CD4-positive, alpha-beta T cell treated with Interleukin-6 at 100 ng/mL for 8 hours (primary cell): ENCODE measurements around the gene C9orf50.
A peak's percentile ranks its signal among the peaks of the same experiment; 100 is the strongest.

Experiments
- DNase-seq: peaks from one replicate; pipeline ENCODE4 v3.0.0-alpha.2; 2020; ENCODE audit warnings: mixed read lengths, low spot score

C9orf50 gene

GRCh38 chr9:129591916-129592315 is 29.0 kb downstream of the C9orf50 start:
- DNase-seq = no peak

GRCh38 chr9:129590466-129590865 is 30.4 kb downstream of the C9orf50 start:
- DNase-seq = no peak

GRCh38 chr9:129587487-129588262 is 33.2 kb downstream of the C9orf50 start:
- DNase-seq = no peak

- DNase-seq = peak; percentile 36
Measured at GRCh38 chr9:129586685-129587084, 34.2 kb downstream of the C9orf50 start.

GRCh38 chr9:129586245-129586644 is 34.7 kb downstream of the C9orf50 start:
- DNase-seq = peak; percentile 11

- no peak for DNase-seq
Measured at GRCh38 chr9:129585352-129585751, 35.5 kb downstream of the C9orf50 start.

GRCh38 chr9:129584136-129584535 is 36.8 kb downstream of the C9orf50 start:
- peak; percentile 67 for DNase-seq

GRCh38 chr9:129583308-129584038 is 37.4 kb downstream of the C9orf50 start:
- no peak for DNase-seq

GRCh38 chr9:129582855-129583254 is 38.0 kb downstream of the C9orf50 start:
- DNase-seq = no peak

GRCh38 chr9:129581505-129582189 is 39.3 kb downstream of the C9orf50 start:
- DNase-seq = no peak

- no peak for DNase-seq
Measured at GRCh38 chr9:129580211-129580915, 40.5 kb downstream of the C9orf50 start.

GRCh38 chr9:129579294-129579693 is 41.6 kb downstream of the C9orf50 start:
- DNase-seq = no peak

GRCh38 chr9:129576546-129577543 is 44.1 kb downstream of the C9orf50 start:
- DNase-seq = no peak

- no peak for DNase-seq
Measured at GRCh38 chr9:129575818-129576217, 45.1 kb downstream of the C9orf50 start.

GRCh38 chr9:129574911-129575585 is 45.9 kb downstream of the C9orf50 start:
- DNase-seq = no peak

- DNase-seq = no peak
Measured at GRCh38 chr9:129573977-129574376, 46.9 kb downstream of the C9orf50 start.

GRCh38 chr9:129572517-129572916 is 48.4 kb downstream of the C9orf50 start:
- DNase-seq = no peak

- no peak for DNase-seq
Measured at GRCh38 chr9:129572052-129572425, 48.9 kb downstream of the C9orf50 start.

- DNase-seq = no peak
Measured at GRCh38 chr9:129571298-129572051, 49.4 kb downstream of the C9orf50 start.
